HepG2 (cell line): ENCODE results near the gene ELANE. TPM values are rescaled to one million over a fixed set of nuclear protein-coding genes. Genes with fewer than 3 reads are reported as not detected.

Experiments
- ATAC-seq: fragments of 200-7000 bp; cut with Tn5 transposase; 3 replicates; pipeline ENCODE4 v1.9.1; 2020; ENCODE audit warnings: mild to moderate bottlenecking, moderate library complexity
- BruUV-seq: library from RNA; stranded (reverse); fragments of 400-500 nt; replicated peaks from 2 replicates; lab custom pipeline; 2021; lab: Mats Ljungman, UMichigan
- CTCF ChIA-PET: fragments of 300-600 bp; formaldehyde crosslinking; extraction: SDS; loops from one replicate; lab custom pipeline; 2021; ENCODE audit warnings: low total read pairs, inconsistent platforms, low intra/inter-chr PET ratio; lab: Yijun Ruan, JAX
- POLR2A ChIA-PET: fragments of 350-600 bp; sonication (Branson Sonifier 250); formaldehyde crosslinking; loops from one replicate; lab custom pipeline; 2020; ENCODE audit warnings: antibody characterized with exemption, inconsistent platforms; lab: Yijun Ruan, JAX
- DNase-seq: peaks from one replicate; pipeline ENCODE4 v3.0.0-alpha.2; 2015; ENCODE audit warnings: low spot score
- FAIRE-seq: peaks from 3 replicates; lab custom pipeline; 2011; peaks lifted over from hg19 to GRCh38; lab: Jason Lieb, UNC
- H2AFZ ChIP-seq: one replicate; pipeline ENCODE4 v1.6.1; 2011; ENCODE audit warnings: low read length, inconsistent platforms
- H3K27ac ChIP-seq: fragments of 300-600 bp; 3 replicates; pipeline ENCODE4 v1.8.0; 2011; ENCODE audit warnings: mixed run types, mild to moderate bottlenecking, mixed read lengths, low read length, inconsistent platforms; ENCODE audit not compliant: insufficient read depth; ENCODE audit errors: extremely low read length
- H3K27me3 ChIP-seq, 2 experiments: fragments of 200-600 bp in 1 of 2; 2 replicates in 1 of 2; 3 replicates in 1 of 2; pipeline versions ENCODE4 v1.6.0 to v1.8.0; 2011; ENCODE audit warnings: low read length in 2 of 2, mild to moderate bottlenecking in 2 of 2, moderate library complexity in 2 of 2, inconsistent platforms in 1 of 2; ENCODE audit not compliant: insufficient read depth in 2 of 2, control insufficient read depth in 1 of 2
- H3K36me3 ChIP-seq, 2 experiments: fragments of 200-600 bp in 1 of 2; replicated peaks in 1 of 2; 2 replicates in 1 of 2; 3 replicates in 1 of 2; pipeline versions ENCODE4 v1.5.1 to v1.8.0; 2011; ENCODE audit warnings: low read length in 2 of 2, inconsistent platforms in 1 of 2; ENCODE audit not compliant: insufficient read depth in 2 of 2, control insufficient read depth in 1 of 2
- H3K4me1 ChIP-seq: 2 replicates; pipeline ENCODE4 v1.5.1; 2012; ENCODE audit warnings: low read length, inconsistent platforms; ENCODE audit not compliant: insufficient read depth
- H3K4me2 ChIP-seq: 2 replicates; pipeline ENCODE4 v1.6.0; 2011; ENCODE audit warnings: low read depth, low read length, inconsistent platforms
- H3K4me3 ChIP-seq, 3 experiments: fragments of 200-600 bp in 1 of 3; sonication (generic), shearing (Covaris generic) in 1 of 3; replicated peaks in 1 of 3; 2 replicates each; pipeline ENCODE4 v1.5.1; 2011 to 2016; ENCODE audit warnings: low read length in 3 of 3, inconsistent platforms in 2 of 3, low read depth in 2 of 3, mild to moderate bottlenecking in 2 of 3, control low read depth in 1 of 3, mixed read lengths in 1 of 3; ENCODE audit not compliant: insufficient read depth in 1 of 3
- H3K79me2 ChIP-seq: one replicate; pipeline ENCODE4 v1.6.1; 2011; ENCODE audit warnings: low read length, inconsistent platforms; ENCODE audit not compliant: insufficient read depth
- H3K9ac ChIP-seq: 2 replicates; pipeline ENCODE4 v1.6.0; 2011; ENCODE audit warnings: mild to moderate bottlenecking, low read depth, low read length, inconsistent platforms; ENCODE audit not compliant: insufficient read depth
- H3K9me3 ChIP-seq: 2 replicates; pipeline ENCODE4 v1.5.1; 2012; ENCODE audit warnings: mild to moderate bottlenecking, low read length
- H4K20me1 ChIP-seq: 2 replicates; pipeline ENCODE4 v1.6.0; 2011; ENCODE audit warnings: inconsistent platforms, mild to moderate bottlenecking, low read length, moderate library complexity; ENCODE audit not compliant: insufficient read depth
- AGO2 ChIP-seq: fragments of 200-400 bp; formaldehyde crosslinking; optimal IDR thresholded peaks from 2 replicates; pipeline ENCODE3; 2017; ENCODE audit warnings: mild to moderate bottlenecking, low read depth, low read length, moderate library complexity
- MTA1 ChIP-seq: sonication (generic); formaldehyde crosslinking; IDR thresholded peaks from 2 replicates; pipeline ENCODE4 v1.4.0; 2020; ENCODE audit warnings: missing genetic modification reagents, mild to moderate bottlenecking, borderline replicate concordance
- POLR2AphosphoS2 ChIP-seq: IDR thresholded peaks from 2 replicates; pipeline ENCODE4 v1.6.1; 2011; ENCODE audit warnings: low read depth, low read length, improper control_type of control experiment
- POLR2G ChIP-seq: fragments of 200-400 bp; formaldehyde crosslinking; IDR thresholded peaks from 2 replicates; pipeline ENCODE4 v1.6.1; 2018; ENCODE audit warnings: mild to moderate bottlenecking, low read depth, low read length, moderate library complexity
- RBM22 ChIP-seq: fragments of 200-400 bp; formaldehyde crosslinking; optimal IDR thresholded peaks from 2 replicates; pipeline ENCODE3; 2017; ENCODE audit warnings: mild to moderate bottlenecking, low read length, moderate library complexity
- RFXAP ChIP-seq: sonication (generic); formaldehyde crosslinking; IDR thresholded peaks from 2 replicates; pipeline ENCODE4 v1.4.0; 2020; ENCODE audit warnings: missing genetic modification reagents, borderline replicate concordance
- SSRP1 ChIP-seq: IDR thresholded peaks from 2 replicates; pipeline ENCODE4 v1.6.1; 2016; ENCODE audit warnings: control low read depth
- WGBS: methylation state at CpG from one replicate; pipeline ENCODE4 v1.1.6; 2017; ENCODE audit warnings: low lambda C conversion rate; 5-methylcytosine and 5-hydroxymethylcytosine counted together
- in situ Hi-C: cut with HindIII; loops from 2 replicates; pipeline ENCODE4 v1.10.0; 2017; ENCODE audit warnings: low pct_unique_long_range_greater_than_20kb; ENCODE audit not compliant: extremely low pct_ligation_motif_present
- intact Hi-C: fragments of 100-400 bp; cut with micrococcal nuclease; formaldehyde crosslinking; loops from one replicate; pipeline ENCODE4 v1.10.0; 2022; ENCODE audit not compliant: unreplicated experiment
- polyA plus RNA-seq, 8 experiments: library from polyadenylated mRNA; depleted of rRNA in 3 of 8; stranded (reverse) in 7 of 8; unstranded in 1 of 8; fragments of >200 nt; fragmentation: Illumina TruSeq in 4 of 8; extraction: Trizol in 4 of 8; gene quantifications; 2 replicates each; pipeline versions ENCODE4 v1.2.1 to v1.2.3, GENCODE V29; 2011 to 2016; ENCODE audit warnings: low read depth in 4 of 8, missing spikeins in 1 of 8, mixed read lengths in 1 of 8; ENCODE audit not compliant: insufficient read depth in 1 of 8
- total RNA-seq, 5 experiments: library from RNA; depleted of rRNA; stranded (reverse); fragments of >200 nt; fragmentation: Illumina TruSeq; extraction: Trizol; gene quantifications; 2 replicates each; pipeline ENCODE4 v1.2.3, GENCODE V29; 2016; ENCODE audit warnings: low read depth in 1 of 5
- TF ChIP-seq, protein P1 (sequence below): sonication (generic); formaldehyde crosslinking; IDR thresholded peaks from 2 replicates; pipeline ENCODE4 v1.4.0; 2020; ENCODE audit warnings: missing genetic modification reagents, mild to moderate bottlenecking, borderline replicate concordance
- TF ChIP-seq, protein P2 (sequence below): sonication (generic); formaldehyde crosslinking; IDR thresholded peaks from 2 replicates; pipeline ENCODE4 v1.4.0; 2020; ENCODE audit warnings: missing genetic modification reagents

The ELANE gene
- total and polyA plus RNA-seq, 2 of the 13 experiments (the other 11 are each of a cell fraction or from before 2014, with no cell fraction given) = not detected

DNA sequence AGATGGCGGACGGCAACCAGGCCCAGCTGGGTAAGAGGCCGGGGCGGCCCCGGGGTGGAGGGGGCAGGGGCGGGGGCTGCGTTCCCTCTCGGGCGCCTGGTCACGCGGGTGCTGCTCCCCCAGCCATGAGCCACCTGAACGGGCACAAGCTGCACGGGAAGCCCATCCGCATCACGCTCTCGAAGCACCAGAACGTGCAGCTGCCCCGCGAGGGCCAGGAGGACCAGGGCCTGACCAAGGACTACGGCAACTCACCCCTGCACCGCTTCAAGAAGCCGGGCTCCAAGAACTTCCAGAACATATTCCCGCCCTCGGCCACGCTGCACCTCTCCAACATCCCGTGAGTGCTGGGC is 43.7 kb upstream of the ELANE start (continued):
- TF ChIP-seq, protein P1, sequence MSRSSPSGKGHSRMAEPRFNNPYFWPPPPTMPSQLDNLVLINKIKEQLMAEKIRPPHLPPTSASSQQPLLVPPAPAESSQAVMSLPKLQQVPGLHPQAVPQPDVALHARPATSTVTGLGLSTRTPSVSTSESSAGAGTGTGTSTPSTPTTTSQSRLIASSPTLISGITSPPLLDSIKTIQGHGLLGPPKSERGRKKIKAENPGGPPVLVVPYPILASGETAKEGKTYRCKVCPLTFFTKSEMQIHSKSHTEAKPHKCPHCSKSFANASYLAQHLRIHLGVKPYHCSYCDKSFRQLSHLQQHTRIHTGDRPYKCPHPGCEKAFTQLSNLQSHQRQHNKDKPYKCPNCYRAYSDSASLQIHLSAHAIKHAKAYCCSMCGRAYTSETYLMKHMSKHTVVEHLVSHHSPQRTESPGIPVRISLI = no peak
- no peak for TF ChIP-seq MTA1

DNA sequence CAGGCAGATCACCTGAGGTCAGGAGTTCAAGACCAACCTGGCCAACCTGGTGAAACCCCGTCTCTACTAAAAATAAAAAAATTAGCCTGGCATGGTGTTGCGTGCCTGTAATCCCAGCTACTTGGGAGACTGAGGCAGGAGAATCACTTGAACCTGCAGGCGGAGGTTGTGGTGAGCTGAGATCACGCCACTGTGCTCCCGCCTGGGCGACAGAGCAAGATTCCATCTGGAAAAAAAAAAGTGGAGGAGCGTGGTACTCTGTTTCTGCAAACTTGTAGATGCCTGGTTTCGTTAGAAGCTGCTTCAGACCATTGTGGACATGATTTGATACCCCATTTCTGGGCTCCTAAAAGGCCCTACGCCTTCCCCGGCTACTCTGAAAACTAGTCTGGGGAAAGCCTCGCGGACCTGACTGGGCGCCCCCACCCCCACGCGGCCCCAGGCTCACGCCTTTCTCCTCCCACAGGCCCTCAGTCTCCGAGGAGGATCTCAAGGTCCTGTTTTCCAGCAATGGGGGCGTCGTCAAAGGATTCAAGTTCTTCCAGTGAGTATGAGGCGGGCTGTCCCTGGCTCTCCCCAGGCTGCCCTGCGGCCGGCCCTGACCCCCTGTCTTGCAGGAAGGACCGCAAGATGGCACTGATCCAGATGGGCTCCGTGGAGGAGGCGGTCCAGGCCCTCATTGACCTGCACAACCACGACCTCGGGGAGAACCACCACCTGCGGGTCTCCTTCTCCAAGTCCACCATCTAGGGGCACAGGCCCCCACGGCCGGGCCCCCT is 41.8 kb upstream of the ELANE start:
- no peaks in the 10 kb centered on the region for H3K4me1 ChIP-seq
- ChIA-PET POLR2A (no interaction called here), CTCF (no interaction called here)
- H3K27me3 ChIP-seq = no peaks in the 10 kb centered on the region
- DNase-seq (no peak), FAIRE-seq (no peak), ATAC-seq (no peak)
- H3K36me3 ChIP-seq = peaks cover 34 to 65% of the 10 kb centered on the region in 2 experiments; a peak in 4 of 5 replicates
- H3K4me2 ChIP-seq = no peak overlapping the region
- peaks cover 54% of the 10 kb centered on the region for H4K20me1 ChIP-seq
- no peak overlapping the region for H3K4me3 ChIP-seq
- TF ChIP-seq RBM22 = peak; percentile 83
- 0 out of 2 replicates have a peak, but pooled peaks have one; percentile 37 for TF ChIP-seq POLR2AphosphoS2
- TF ChIP-seq AGO2 = peak; percentile 75
- TF ChIP-seq POLR2G = peak; percentile 56; the same call in 1 of the 2 replicates
- TF ChIP-seq SSRP1 (CRISPR knock-in tag) = no peak
- no peak for TF ChIP-seq RFXAP (CRISPR knock-in tag)
- TF ChIP-seq, protein P2, sequence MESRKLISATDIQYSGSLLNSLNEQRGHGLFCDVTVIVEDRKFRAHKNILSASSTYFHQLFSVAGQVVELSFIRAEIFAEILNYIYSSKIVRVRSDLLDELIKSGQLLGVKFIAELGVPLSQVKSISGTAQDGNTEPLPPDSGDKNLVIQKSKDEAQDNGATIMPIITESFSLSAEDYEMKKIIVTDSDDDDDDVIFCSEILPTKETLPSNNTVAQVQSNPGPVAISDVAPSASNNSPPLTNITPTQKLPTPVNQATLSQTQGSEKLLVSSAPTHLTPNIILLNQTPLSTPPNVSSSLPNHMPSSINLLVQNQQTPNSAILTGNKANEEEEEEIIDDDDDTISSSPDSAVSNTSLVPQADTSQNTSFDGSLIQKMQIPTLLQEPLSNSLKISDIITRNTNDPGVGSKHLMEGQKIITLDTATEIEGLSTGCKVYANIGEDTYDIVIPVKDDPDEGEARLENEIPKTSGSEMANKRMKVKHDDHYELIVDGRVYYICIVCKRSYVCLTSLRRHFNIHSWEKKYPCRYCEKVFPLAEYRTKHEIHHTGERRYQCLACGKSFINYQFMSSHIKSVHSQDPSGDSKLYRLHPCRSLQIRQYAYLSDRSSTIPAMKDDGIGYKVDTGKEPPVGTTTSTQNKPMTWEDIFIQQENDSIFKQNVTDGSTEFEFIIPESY (CRISPR knock-in tag) = peak; percentile 62; the same call in 1 of the 2 replicates
- no peak overlapping the region for H2AFZ ChIP-seq
- H3K27ac ChIP-seq = no peak overlapping the region
- H3K9ac ChIP-seq = no peak overlapping the region
- BruUV-seq = no TSS peak
- H3K9me3 ChIP-seq = no peaks in the 10 kb centered on the region
- in situ Hi-C loops = no loop called here
- intact Hi-C loops = no loop called here
- peaks cover 23% of the 10 kb centered on the region for H3K79me2 ChIP-seq
- WGBS = 98% methylated on average over 28 of the region's 30 CpGs
